GM19099 (cell line): ENCODE data around the gene SLC15A2.

ENCODE experiments used
- POLR2A ChIP-seq: IDR thresholded peaks from 3 replicates; pipeline ENCODE4 v1.6.1; 2011; ENCODE audit warnings: low read depth; ENCODE audit not compliant: insufficient read length; ENCODE audit errors: extremely low read depth

The SLC15A2 gene, protein sequence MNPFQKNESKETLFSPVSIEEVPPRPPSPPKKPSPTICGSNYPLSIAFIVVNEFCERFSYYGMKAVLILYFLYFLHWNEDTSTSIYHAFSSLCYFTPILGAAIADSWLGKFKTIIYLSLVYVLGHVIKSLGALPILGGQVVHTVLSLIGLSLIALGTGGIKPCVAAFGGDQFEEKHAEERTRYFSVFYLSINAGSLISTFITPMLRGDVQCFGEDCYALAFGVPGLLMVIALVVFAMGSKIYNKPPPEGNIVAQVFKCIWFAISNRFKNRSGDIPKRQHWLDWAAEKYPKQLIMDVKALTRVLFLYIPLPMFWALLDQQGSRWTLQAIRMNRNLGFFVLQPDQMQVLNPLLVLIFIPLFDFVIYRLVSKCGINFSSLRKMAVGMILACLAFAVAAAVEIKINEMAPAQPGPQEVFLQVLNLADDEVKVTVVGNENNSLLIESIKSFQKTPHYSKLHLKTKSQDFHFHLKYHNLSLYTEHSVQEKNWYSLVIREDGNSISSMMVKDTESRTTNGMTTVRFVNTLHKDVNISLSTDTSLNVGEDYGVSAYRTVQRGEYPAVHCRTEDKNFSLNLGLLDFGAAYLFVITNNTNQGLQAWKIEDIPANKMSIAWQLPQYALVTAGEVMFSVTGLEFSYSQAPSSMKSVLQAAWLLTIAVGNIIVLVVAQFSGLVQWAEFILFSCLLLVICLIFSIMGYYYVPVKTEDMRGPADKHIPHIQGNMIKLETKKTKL

DNA sequence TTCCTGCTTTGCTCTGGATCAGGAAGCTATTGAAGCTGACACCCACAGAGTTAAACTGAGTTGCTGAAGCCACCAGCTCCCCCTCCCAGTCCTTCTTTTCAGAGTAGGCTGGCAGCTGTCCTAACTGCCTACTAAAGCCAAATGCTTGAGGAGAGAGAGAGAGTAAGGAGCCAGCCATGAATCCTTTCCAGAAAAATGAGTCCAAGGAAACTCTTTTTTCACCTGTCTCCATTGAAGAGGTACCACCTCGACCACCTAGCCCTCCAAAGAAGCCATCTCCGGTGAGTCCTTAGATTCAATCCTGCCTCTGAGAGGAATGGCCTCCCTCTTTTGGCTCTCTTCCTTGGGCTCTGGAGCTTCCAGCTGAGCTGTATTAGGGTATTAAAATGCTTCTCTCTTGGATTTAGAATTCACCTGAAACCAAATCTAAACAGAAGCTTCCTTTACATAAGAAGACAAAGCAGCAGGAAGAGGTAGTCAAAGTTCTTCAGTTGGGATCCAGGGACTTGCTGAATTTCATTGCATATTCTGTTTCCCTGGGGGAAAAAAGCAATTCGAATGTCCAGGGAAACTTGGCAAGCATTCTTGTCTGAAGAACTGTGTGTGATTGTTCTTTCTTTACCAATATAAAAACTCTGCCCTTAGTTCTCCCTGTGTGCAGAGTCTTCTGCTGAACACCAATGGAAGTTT lies at the start of gene SLC15A2:
Gene SLC15A2 (plus strand): TSS at position 101 of the 690 bp plus-strand sequence. CDS start 76 bp downstream, at position 177.
- no peak for TF ChIP-seq POLR2A

DNA sequence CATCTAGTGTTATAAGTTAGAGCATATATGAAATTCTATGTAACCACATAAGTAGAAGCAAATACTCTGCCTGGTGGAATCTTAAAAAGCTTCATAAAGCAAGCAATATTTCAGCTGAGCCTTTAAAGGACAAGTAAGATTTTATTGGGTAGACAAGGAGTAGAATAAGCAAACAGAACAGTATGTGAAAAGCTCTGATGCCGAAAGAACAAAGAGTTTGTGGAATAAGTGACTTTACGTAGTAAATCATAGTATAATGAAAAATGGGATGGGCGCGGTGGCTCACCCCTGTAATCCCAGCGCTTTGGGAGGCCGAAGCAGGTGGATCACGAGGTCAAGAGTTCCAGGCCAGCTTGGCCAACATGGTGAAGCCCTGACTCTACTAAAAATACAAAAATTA lies 49.3 kb upstream of the SLC15A2 start:
- TF ChIP-seq POLR2A = no peak

DNA sequence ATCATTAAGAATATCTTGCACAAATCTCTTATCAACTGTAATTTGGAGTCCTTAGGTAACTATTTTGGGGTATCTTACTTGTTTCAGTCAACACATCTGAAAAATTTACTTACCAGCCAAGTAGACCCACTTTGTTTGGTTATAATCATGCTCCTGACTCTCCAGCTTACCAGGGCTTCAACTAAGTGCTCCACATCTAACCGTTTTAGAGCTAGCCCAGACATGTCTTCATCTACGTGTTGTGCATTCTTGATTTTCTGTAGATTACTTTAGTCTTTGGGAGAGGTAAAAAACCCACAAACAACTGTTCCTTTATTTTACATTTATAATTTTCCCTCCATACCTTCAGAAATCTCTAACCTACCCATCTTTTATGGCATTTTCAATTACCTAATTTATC lies 41.9 kb upstream of the SLC15A2 start:
- TF ChIP-seq POLR2A = no peak

DNA sequence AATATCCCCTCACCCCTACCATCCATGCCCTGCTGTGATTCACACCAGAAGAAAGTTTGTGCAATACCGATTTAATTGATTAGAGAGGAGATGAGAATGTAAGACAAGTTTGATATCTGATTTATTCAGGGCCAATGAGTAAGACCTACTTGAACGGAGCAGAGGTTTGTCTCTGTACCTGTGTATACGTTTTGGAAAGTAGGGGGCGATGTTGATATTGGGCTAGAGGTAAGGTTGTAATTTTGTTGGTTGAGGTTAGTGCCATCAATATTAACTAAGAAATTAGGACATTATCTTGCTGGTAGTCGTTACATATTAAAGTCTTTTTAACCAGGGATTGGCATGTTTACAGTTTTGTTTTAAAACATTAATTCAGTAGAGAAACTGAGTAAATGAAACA lies 38.6 kb upstream of the SLC15A2 start:
- no peak for TF ChIP-seq POLR2A

DNA sequence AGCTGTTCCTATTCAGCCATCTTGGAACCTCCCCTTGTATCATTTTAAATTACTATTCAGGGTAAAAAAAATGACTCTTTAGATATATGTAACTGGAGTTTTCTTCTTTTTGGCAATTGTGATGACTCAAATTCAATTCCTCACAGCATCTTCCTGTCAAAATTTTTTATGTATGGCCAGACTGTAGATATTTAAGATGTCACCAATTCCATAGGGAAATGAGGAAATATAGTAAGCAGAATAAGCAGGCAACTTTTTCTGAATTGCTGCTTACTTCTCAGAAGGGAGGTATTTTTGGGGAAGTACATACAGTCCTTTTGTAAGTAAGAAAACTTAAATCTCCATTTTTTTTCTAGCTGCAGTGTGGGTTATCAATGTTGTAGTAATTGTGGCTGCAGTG lies 30.4 kb upstream of the SLC15A2 start:
- no peak for TF ChIP-seq POLR2A

DNA sequence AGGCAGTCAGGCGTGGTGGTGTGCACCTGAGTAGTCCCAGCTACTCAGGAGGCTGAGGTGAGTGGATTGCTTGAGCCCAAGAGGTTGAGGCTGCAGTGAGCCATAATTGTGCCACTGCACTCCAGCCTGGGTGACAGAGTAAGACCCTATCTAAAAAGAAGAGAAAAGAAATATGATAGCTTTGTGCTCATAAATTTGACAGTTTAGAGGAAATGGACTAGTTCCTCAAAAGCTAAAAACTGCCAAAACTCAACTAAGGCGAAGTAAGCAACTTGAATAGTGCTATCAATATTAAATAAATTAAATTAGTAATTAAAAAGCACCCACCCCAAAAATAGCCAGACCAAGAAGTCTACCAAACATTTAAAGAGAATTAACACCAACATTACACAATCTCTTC lies 24.5 kb upstream of the SLC15A2 start:
- TF ChIP-seq POLR2A = no peak

DNA sequence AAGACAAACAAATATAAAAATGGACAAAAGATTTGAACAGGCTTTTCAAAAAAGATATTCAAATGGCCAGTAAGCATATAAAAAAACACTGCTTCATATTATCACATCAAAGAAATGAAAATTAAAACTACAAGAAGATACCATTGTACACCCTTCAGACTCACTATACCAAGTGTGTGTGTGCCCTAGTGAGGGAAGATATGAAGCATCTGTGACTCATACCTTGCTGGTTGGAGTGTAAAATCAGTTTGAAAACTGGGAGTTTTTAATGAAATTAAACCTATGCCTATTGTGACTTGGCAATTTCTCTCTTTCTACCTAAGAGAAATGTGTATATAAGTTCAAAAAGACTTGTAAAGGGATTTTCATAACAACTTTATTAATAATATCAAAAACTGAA lies 23.5 kb upstream of the SLC15A2 start:
- no peak for TF ChIP-seq POLR2A

DNA sequence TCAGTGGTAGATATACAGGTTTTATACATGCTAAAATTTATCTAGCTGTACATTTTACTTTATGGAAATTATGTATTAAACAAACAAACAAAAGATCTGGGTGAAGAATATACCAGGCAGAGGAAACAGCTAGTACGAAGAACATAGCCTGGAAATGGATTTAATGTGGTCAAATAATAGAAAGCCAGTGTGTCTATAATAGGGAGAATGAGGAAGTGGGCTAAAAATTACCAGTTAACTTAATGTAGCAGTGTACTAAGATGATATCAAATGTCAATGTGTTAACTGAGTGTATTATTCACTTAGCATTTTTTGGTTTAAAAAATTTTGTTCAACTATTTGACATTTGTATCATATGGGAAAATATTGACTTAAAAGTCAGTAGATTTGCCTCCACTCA lies 22.8 kb upstream of the SLC15A2 start:
- no peak for TF ChIP-seq POLR2A

DNA sequence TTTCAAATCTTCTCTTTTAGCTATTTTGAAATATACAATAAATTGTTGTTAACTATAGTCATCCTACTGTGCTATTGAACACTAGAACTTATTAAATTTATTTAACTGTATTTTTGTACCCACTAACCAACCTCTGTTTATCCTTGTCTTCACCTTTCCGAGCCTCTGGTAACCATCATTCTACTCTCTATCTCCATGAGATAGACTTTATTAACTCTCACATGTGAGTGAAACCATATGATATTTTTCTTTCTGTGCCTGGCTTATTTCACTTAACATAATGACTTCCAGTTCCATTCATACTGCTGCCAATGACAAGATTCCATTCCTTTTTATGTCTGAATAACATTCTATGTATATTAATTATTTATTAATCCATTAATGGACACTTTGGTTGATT lies 15.8 kb upstream of the SLC15A2 start:
- no peak for TF ChIP-seq POLR2A

DNA sequence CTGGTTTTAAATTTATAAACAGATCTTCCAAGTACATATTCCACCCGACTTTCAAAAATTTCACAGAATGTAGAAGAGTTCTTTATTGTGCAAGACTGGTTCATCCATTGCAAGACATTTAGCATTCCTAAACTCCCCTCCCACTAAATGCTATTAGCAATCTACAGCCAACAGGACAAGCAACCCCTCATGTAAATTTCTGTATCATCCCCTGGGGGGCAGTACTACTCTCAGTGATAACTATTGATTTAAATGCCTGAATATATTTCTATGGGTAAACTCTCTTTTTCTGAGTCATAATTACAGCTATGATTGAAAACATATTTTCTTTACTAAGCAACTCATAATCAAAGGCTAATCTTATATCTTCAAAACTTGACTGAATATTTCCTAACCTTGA lies 10.7 kb upstream of the SLC15A2 start:
- TF ChIP-seq POLR2A = no peak

DNA sequence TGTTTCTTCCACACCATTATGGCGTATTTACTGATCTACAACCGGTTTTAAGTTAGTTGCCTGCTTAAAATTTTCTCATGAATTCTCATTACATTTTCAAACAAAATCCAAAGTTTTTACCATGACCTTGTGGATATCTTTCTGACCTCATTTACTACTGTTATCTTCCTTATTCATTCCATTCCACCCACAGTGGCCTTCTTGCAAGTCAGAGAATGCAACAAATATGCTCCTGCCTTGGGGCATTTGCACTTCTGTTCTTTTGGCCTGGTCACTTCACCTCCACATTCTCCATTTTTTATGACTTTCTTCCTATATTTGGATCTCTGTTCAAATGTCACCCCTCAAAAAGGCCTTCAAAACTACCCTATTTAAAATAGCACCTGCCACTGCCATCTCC lies 8.8 kb upstream of the SLC15A2 start:
- TF ChIP-seq POLR2A = no peak

DNA sequence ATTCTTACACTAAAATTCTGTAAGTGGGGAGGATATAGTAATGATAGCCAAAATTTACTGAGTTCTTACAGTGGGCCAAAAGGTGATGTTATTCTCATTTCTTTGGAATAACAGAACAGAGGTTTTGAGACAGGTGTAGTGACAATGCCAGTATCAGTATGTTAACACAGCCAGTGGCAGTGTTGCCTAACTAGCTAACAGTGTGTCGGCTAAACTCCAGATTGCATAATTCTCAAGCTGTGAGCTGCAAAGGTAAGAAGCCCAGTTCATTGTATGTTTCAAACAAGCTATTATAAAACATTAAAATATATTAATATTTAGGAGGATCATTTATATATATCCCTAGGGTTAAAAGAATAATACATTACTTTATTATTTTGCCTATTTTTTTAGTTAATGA lies 920 bp downstream of the SLC15A2 start:
- TF ChIP-seq POLR2A = no peak

DNA sequence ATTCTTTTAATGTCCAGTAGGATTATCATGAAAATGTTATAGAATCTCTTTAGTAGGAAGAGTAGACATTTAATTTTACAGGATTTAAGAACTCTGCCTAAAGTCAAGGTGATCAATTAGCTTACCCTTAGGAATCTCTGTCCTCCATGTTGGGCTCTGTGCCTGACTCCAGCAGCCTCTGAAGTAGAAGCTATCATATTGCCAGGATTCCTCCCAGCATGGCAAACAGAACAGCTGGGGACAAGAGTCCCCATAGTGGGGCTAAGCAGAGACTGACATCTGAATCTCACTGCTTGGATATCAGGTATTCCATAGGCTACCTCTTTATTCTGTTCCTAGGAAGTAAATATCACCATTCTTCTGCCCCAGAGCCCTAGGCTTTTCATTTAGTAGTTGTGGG lies 1.5 kb downstream of the SLC15A2 start:
- TF ChIP-seq POLR2A = no peak

DNA sequence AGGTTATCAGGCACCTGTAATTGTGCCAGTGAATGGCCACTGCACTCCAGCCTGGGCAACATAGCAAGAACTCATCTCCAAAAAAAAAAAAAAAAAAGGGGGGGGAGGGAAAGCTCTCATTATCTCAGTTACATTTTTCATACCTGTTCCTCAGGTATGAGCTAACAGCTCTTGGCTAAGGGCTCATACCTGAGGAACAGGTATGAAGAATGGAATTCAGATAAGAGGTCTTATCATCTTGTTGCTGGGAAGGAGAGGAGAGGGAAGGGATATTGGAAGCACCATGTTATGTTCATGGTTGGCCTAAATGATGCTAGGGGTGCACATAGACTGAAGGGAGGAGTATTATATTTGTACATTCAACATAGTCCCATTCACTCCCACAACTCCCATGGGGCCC lies 2.6 kb downstream of the SLC15A2 start:
- no peak for TF ChIP-seq POLR2A

DNA sequence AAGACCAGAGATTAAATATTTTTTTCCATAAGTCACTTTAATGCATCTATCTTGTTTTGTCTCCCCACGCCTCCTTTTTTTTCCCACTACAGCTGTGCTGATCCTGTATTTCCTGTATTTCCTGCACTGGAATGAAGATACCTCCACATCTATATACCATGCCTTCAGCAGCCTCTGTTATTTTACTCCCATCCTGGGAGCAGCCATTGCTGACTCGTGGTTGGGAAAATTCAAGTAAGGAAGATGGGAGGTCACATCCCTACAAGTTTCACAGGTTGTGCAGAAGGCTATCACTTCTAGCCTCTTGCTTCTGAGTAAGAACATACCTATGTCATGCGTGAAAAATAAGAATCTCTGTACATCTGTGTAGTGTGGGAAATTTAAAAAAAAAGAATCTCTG lies 3.1 kb downstream of the SLC15A2 start:
- TF ChIP-seq POLR2A = no peak
